ENCODE data around the gene MAD1L1.

The MAD1L1 gene

DNA sequence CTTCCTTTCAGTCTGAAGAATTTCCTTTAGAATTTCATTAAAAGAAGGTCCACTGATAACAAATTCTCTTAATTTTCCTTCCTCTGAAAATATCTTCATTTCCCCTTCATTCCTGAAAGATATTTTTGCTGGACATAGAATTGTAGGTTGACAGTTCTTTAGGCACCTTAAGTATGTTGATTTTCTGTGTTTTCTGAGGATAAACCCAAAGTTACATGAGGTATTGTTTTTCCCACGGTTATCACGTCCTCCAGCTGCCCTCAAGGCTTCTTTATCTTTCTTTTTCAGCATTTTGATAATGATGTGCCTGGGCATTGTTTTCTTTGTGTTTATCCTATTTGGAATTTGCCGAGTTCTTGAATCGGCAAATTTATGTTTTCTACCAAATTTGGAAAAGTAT, 457.4 kb downstream of the MAD1L1 start:
- Histone ChIP-seq H3K27ac (ENCODE audit: low read depth, low read length) (no peak overlapping the region), H3K9me3 (ENCODE audit: control insufficient read depth, insufficient read depth, low read length) (no peaks in the 10 kb centered on the region), H3K4me3 (ENCODE audit: low read length) (no peak overlapping the region), H3K36me3 (ENCODE audit: control insufficient read depth, low read length) (no peaks in the 10 kb centered on the region), H4K20me1 (ENCODE audit: control insufficient read depth, insufficient read depth, low read depth, low read length) (no peaks in the 10 kb centered on the region), H3K27me3 (ENCODE audit: control insufficient read depth, low read length) (peaks cover 7% of the 10 kb centered on the region; the same call in 1 of the 2 replicates), H3K4me2 (ENCODE audit: low read length) (no peak overlapping the region), H3F3A (ENCODE audit: control insufficient read depth, insufficient read depth) (no peaks in the 10 kb centered on the region), H3K9me2 (replicated peaks; ENCODE audit: control insufficient read depth, low read length) (no peaks in the 10 kb centered on the region), H3K4me1 (ENCODE audit: control insufficient read depth, low read length) (no peaks in the 10 kb centered on the region), H3K79me2 (ENCODE audit: control insufficient read depth, low read length) (no peaks in the 10 kb centered on the region)
- TF ChIP-seq, protein P1, sequence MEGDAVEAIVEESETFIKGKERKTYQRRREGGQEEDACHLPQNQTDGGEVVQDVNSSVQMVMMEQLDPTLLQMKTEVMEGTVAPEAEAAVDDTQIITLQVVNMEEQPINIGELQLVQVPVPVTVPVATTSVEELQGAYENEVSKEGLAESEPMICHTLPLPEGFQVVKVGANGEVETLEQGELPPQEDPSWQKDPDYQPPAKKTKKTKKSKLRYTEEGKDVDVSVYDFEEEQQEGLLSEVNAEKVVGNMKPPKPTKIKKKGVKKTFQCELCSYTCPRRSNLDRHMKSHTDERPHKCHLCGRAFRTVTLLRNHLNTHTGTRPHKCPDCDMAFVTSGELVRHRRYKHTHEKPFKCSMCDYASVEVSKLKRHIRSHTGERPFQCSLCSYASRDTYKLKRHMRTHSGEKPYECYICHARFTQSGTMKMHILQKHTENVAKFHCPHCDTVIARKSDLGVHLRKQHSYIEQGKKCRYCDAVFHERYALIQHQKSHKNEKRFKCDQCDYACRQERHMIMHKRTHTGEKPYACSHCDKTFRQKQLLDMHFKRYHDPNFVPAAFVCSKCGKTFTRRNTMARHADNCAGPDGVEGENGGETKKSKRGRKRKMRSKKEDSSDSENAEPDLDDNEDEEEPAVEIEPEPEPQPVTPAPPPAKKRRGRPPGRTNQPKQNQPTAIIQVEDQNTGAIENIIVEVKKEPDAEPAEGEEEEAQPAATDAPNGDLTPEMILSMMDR (IDR thresholded peaks at IDR 0.05; ENCODE audit: low read depth, low read length, poor library complexity, severe bottlenecking), result no peak
- no peak for TF ChIP-seq EZH2phosphoT487 (IDR thresholded peaks at IDR 0.05; ENCODE audit: borderline replicate concordance, low read length)

DNA sequence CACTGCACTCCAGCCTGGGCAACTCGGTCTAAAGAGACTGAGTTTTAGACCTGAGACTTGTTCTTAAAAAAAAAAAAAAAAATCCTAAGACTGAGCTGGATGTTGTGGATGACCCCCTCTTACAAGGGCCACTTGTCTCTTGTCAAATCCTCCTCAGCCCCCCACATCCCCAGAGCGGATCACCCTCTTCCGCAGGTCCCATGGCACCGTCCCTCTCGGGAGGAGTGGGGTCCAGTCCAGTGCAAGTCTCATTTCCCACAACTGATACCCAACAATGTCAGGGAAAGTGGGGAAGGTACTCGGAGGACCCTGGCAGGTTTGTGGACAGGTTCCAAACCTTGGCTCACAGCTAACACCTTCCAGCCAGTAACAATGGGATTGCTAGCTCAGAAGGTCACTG, 462.4 kb downstream of the MAD1L1 start:
- no peaks in the 10 kb centered on the region for H3F3A ChIP-seq (ENCODE audit: control insufficient read depth, insufficient read depth)
- 0 out of 2 replicates have a peak, but pooled peaks cover 2% of the 10 kb centered on the region for H3K27me3 ChIP-seq (ENCODE audit: control insufficient read depth, low read length)
- no peak overlapping the region for H3K27ac ChIP-seq (ENCODE audit: low read depth, low read length)
- no peaks in the 10 kb centered on the region for H3K36me3 ChIP-seq (ENCODE audit: control insufficient read depth, low read length)
- no peaks in the 10 kb centered on the region for H3K79me2 ChIP-seq (ENCODE audit: control insufficient read depth, low read length)
- no peak overlapping the region for H3K4me2 ChIP-seq (ENCODE audit: low read length)
- H3K9me3 ChIP-seq (ENCODE audit: control insufficient read depth, insufficient read depth, low read length), result no peaks in the 10 kb centered on the region
- no peak for TF ChIP-seq EZH2phosphoT487 (IDR thresholded peaks at IDR 0.05; ENCODE audit: borderline replicate concordance, low read length)
- TF ChIP-seq, protein P1 (IDR thresholded peaks at IDR 0.05; ENCODE audit: low read depth, low read length, poor library complexity, severe bottlenecking), result no peak
- H3K9me2 ChIP-seq (replicated peaks; ENCODE audit: control insufficient read depth, low read length), result no peaks in the 10 kb centered on the region
- no peak overlapping the region for H3K4me3 ChIP-seq (ENCODE audit: low read length)
- H3K4me1 ChIP-seq (ENCODE audit: control insufficient read depth, low read length), result no peaks in the 10 kb centered on the region
- no peaks in the 10 kb centered on the region for H4K20me1 ChIP-seq (ENCODE audit: control insufficient read depth, insufficient read depth, low read depth, low read length)

DNA sequence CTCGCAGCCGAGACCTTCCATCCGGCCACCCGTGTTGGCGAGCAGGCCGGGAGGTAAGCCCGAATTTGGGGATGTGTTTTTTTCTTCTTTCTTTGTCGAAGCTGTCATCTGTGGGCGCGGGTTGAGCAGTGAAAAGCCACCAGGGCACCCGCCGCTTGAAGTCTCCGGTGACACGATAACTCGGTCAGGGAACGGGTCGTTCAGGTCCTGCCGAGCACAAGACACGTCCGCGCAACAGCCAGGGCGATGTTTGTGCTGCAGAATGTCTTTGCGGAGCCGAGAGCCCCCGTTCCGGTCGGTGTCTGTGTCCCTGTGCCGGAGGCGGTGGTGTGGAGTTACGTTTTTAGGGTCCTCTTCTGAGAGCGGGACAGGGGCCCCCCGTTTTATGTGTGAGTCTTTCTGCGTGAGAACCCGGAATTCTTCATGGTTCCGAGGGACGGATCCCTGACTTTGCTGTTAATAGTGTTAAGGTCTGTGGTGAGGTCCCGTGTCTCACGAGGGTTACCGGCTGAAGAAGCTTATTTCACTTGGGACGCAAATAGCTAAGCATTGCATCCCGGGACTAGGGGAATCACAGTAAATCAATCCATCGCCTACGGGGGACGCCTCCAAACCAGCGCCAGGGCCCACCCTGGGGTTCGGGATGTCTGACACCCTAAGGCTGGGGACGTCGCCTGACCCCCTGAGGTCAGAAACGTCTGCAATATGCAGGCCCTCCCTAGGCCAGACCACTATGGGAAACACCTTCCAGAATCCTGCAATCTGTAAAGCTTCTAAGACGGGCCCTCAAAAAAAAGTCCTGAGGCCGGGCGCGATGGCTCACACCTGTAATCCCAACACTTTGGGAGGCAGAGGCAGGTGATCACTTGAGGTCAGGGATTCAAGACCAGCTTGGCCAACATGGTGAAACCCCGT, 463.2 kb downstream of the MAD1L1 start:
- H3F3A ChIP-seq (ENCODE audit: control insufficient read depth, insufficient read depth), result no peaks in the 10 kb centered on the region
- no peaks in the 10 kb centered on the region for H3K36me3 ChIP-seq (ENCODE audit: control insufficient read depth, low read length)
- TF ChIP-seq EZH2phosphoT487 (IDR thresholded peaks at IDR 0.05; ENCODE audit: borderline replicate concordance, low read length), result no peak
- TF ChIP-seq, protein P1 (IDR thresholded peaks at IDR 0.05; ENCODE audit: low read depth, low read length, poor library complexity, severe bottlenecking), result no peak
- H3K4me3 ChIP-seq (ENCODE audit: low read length), result no peak overlapping the region
- H3K9me2 ChIP-seq (replicated peaks; ENCODE audit: control insufficient read depth, low read length), result no peaks in the 10 kb centered on the region
- H3K4me2 ChIP-seq (ENCODE audit: low read length), result no peak overlapping the region
- H3K27me3 ChIP-seq (ENCODE audit: control insufficient read depth, low read length), result no peaks in the 10 kb centered on the region
- H3K4me1 ChIP-seq (ENCODE audit: control insufficient read depth, low read length), result no peaks in the 10 kb centered on the region
- H4K20me1 ChIP-seq (ENCODE audit: control insufficient read depth, insufficient read depth, low read depth, low read length), result no peaks in the 10 kb centered on the region
- no peaks in the 10 kb centered on the region for H3K9me3 ChIP-seq (ENCODE audit: control insufficient read depth, insufficient read depth, low read length)
- no peaks in the 10 kb centered on the region for H3K79me2 ChIP-seq (ENCODE audit: control insufficient read depth, low read length)
- H3K27ac ChIP-seq (ENCODE audit: low read depth, low read length), result no peak overlapping the region
